A673 (cell line): ENCODE data around the gene RMND1. TPM values are rescaled to one million over a fixed set of nuclear protein-coding genes. Genes with fewer than 3 reads are reported as not detected.
A peak's percentile ranks its signal among the peaks of the same experiment; 100 is the strongest.

ENCODE experiments used
- BruUV-seq: library from RNA; stranded (reverse); fragments of 400-500 nt; replicated peaks from 2 replicates; lab custom pipeline; 2021; lab: Mats Ljungman, UMichigan
- CTCF ChIA-PET: fragments of 300-600 bp; sonication (Branson Sonifier 250); formaldehyde crosslinking; loops from one replicate; lab custom pipeline; 2022; ENCODE audit warnings: antibody characterized with exemption; lab: Charles Lee
- POLR2A ChIA-PET: fragments of 300-600 bp; sonication (Branson Sonifier 250); formaldehyde crosslinking; loops from one replicate; lab custom pipeline; 2022; ENCODE audit warnings: antibody characterized with exemption; ENCODE audit not compliant: low non-redundant PET; lab: Charles Lee
- DNase-seq: peaks from one replicate; pipeline ENCODE4 v3.0.0-alpha.2; 2015; ENCODE audit warnings: low spot score
- H3K27ac ChIP-seq: fragments of 200-600 bp; sonication (generic); 2 replicates; pipeline ENCODE4 v1.5.1; 2016; ENCODE audit warnings: mixed run types, low read depth, mild to moderate bottlenecking, mixed read lengths, antibody characterized with exemption, low read length; ENCODE audit not compliant: poor library complexity, severe bottlenecking
- H3K27me3 ChIP-seq: fragments of 200-600 bp; sonication (generic); replicated peaks from 2 replicates; pipeline ENCODE4 v1.6.1; 2017; ENCODE audit warnings: mixed run types, low read depth, mild to moderate bottlenecking, mixed read lengths, antibody characterized with exemption, low read length; ENCODE audit not compliant: insufficient read depth, poor library complexity
- H3K36me3 ChIP-seq: fragments of 200-600 bp; sonication (generic); 2 replicates; pipeline ENCODE4 v1.6.1; 2016; ENCODE audit warnings: mixed run types, mild to moderate bottlenecking, mixed read lengths, antibody characterized with exemption, low read length; ENCODE audit not compliant: insufficient read depth, poor library complexity, severe bottlenecking
- H3K4me1 ChIP-seq: fragments of 200-600 bp; sonication (generic); 2 replicates; pipeline ENCODE4 v1.6.1; 2017; ENCODE audit warnings: mixed run types, mild to moderate bottlenecking, mixed read lengths, antibody characterized with exemption, low read length; ENCODE audit not compliant: insufficient read depth, poor library complexity, severe bottlenecking
- H3K4me3 ChIP-seq: fragments of 200-600 bp; sonication (generic); 2 replicates; pipeline ENCODE4 v1.5.1; 2016; ENCODE audit warnings: low read depth, mixed run types, mild to moderate bottlenecking, mixed read lengths, low read length; ENCODE audit not compliant: poor library complexity, severe bottlenecking
- H3K9me3 ChIP-seq: fragments of 200-600 bp; sonication (generic); 2 replicates; pipeline ENCODE4 v1.6.1; 2016; ENCODE audit warnings: mixed run types, low read depth, mild to moderate bottlenecking, mixed read lengths, antibody characterized with exemption, low read length; ENCODE audit not compliant: poor library complexity, severe bottlenecking
- CTCF ChIP-seq: fragments of 300-800, 200-600 bp; sonication (generic); conservative IDR thresholded peaks from 2 replicates; pipeline ENCODE4 v1.5.1; 2017; ENCODE audit warnings: low read depth, mild to moderate bottlenecking, antibody characterized with exemption, low read length, moderate library complexity, mixed read lengths
- EZH2 ChIP-seq: fragments of 200-600 bp; sonication (generic); IDR thresholded peaks from 2 replicates; pipeline ENCODE4 v1.6.1; 2017; ENCODE audit warnings: borderline replicate concordance, low read depth, mild to moderate bottlenecking, mixed read lengths, antibody characterized with exemption, low read length; ENCODE audit not compliant: poor library complexity, severe bottlenecking
- intact Hi-C: fragments of 100-400 bp; cut with micrococcal nuclease; formaldehyde crosslinking; loops from one replicate; pipeline ENCODE4 v1.10.0; 2022; ENCODE audit not compliant: unreplicated experiment
- total RNA-seq: library from RNA; stranded (reverse); gene quantifications from 2 replicates; pipeline ENCODE4 v1.2.3, GENCODE V29; 2021

Gene RMND1
- total RNA-seq, 1 experiment from 2014 or later: 25.6 TPM

- no TSS peak for BruUV-seq
- intact Hi-C loops: loop anchor here (10.0 kb wide), 1 partner anchor 329 kb away; no protein-coding TSS in a partner anchor
- CTCF ChIA-PET: no interaction called here
- H3K27me3 ChIP-seq: no peaks in the 10 kb centered on the region
- no peaks in the 10 kb centered on the region for H3K9me3 ChIP-seq
- H3K36me3 ChIP-seq: peaks cover 12% of the 10 kb centered on the region
- peak overlapping the region; percentile 56 for H3K27ac ChIP-seq
- POLR2A ChIA-PET: no interaction called here
- peaks cover 30% of the 10 kb centered on the region for H3K4me1 ChIP-seq
- no peak for TF ChIP-seq EZH2
- TF ChIP-seq CTCF: no peak
- no peak for DNase-seq
- no peak overlapping the region for H3K4me3 ChIP-seq
Observed at GRCh38 chr6:151436300-151436699, 15.6 kb downstream of the RMND1 start.

- H3K36me3 ChIP-seq: peaks cover 27% of the 10 kb centered on the region
- peaks cover 38% of the 10 kb centered on the region for H3K4me1 ChIP-seq
- no peak for DNase-seq
- no peak for TF ChIP-seq EZH2
- no peak for TF ChIP-seq CTCF
- no peak overlapping the region for H3K4me3 ChIP-seq
- POLR2A ChIA-PET: no interaction called here
- H3K27me3 ChIP-seq: no peaks in the 10 kb centered on the region
- no TSS peak for BruUV-seq
- no peaks in the 10 kb centered on the region for H3K9me3 ChIP-seq
- H3K27ac ChIP-seq: no peak overlapping the region
- CTCF ChIA-PET: interaction anchor here (0.6 kb wide), 1 partner anchor 100 kb away, joined by 3 read pairs; no protein-coding TSS in a partner anchor
- intact Hi-C loops: loop anchor here (5.0 to 10.0 kb wide), 2 partner anchors 330 to 833 kb away; no protein-coding TSS in a partner anchor
Observed at GRCh38 chr6:151434369-151434768, 17.6 kb downstream of the RMND1 start.

GRCh38 chr6:151432651-151433050 lies 19.3 kb downstream of the RMND1 start:
- Histone ChIP-seq H3K9me3 (no peaks in the 10 kb centered on the region), H3K27ac (no peak overlapping the region), H3K36me3 (peaks cover 37% of the 10 kb centered on the region), H3K4me3 (no peak overlapping the region), H3K4me1 (peaks cover 33% of the 10 kb centered on the region), H3K27me3 (no peaks in the 10 kb centered on the region)
- POLR2A ChIA-PET: no interaction called here
- CTCF ChIA-PET: no interaction called here
- intact Hi-C loops: loop anchor here (5.0 to 10.0 kb wide), 2 partner anchors 332 to 835 kb away; no protein-coding TSS in a partner anchor
- no peak for TF ChIP-seq EZH2
- TF ChIP-seq CTCF: no peak
- peak; percentile 49 for DNase-seq
- BruUV-seq: no TSS peak
